Activated CD8-positive, alpha-beta memory T cell treated with anti-CD3 and anti-CD28 coated beads, Interleukin-2, amount 50 U/mL, for 4 hours (primary cell): ENCODE results near the gene CBR3.
"Not testable (repeated sequence)": the region's sequence is repeated elsewhere in the genome, so short reads cannot be mapped to it uniquely, and the experiment has no call there.

Experiments
- DNase-seq: peaks from one replicate; pipeline ENCODE4 v3.0.0-alpha.2; 2020

Gene CBR3

DNA sequence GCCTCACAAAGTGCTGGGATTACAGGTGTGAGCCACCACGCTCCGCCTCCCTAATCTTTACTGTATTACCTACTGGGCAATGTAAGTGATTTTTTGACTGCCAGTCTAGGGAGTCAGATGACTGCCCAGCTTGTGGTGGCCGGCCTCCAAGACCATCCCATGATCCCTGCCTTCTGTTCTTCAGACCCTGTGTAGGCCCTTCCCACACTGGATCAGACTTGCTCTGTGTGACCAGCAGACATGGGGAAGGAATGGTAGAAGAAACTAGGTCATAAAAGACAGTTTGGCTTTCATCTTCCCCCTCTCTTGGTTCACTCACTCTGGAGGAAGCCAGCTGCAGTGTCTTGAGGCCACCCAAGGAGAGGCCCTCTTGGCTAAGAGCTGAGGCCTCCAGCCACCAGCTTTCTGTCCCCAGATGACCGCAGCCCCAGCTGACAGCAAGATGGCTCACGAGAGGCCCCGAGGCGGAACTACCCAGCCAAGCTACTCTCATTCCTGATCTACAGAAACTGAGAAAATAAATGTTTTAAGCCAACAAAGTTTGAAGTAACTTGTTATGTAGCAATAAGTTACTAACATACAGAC is 14.5 kb upstream of the CBR3 start:
- DNase-seq, result no peak

DNA sequence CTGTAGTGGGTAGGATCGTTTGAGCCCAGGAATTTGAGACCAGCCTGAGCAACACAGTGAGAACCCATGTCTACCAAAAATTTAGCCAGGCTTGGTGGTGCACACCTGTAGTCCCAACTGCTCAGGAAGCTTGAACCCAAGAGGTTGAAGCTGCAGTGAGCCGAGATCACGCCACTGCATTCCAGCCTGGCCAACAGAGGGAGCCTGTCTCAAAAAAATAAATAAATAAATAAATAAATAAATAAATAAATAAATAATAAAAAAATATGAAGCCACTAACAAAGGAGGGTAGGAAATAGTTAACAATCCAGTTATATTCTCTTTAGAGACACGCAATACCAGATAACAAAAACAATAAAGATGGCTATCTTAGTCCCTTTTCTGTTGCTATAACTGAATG is 11.9 kb upstream of the CBR3 start:
- no peak for DNase-seq

DNA sequence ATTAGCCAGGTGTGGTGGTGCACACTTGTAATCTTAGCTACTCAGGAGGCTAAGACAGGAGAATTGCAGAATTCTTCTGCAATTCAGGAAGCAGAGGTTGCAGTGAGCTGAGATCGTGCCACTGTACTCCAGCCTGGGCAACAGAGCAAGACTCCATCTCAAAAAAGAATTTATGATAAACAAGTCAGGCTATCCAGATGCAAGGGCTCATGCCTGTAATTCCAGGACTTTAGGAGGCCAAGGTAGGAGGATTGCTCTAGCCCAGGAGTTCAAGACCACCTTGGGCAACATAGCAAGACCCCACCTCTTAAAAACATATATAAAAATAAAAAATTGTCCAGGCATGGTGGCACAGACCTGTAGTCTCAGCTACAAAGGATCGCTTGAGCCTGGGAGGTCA is 10.5 kb upstream of the CBR3 start:
- DNase-seq, result no peak

DNA sequence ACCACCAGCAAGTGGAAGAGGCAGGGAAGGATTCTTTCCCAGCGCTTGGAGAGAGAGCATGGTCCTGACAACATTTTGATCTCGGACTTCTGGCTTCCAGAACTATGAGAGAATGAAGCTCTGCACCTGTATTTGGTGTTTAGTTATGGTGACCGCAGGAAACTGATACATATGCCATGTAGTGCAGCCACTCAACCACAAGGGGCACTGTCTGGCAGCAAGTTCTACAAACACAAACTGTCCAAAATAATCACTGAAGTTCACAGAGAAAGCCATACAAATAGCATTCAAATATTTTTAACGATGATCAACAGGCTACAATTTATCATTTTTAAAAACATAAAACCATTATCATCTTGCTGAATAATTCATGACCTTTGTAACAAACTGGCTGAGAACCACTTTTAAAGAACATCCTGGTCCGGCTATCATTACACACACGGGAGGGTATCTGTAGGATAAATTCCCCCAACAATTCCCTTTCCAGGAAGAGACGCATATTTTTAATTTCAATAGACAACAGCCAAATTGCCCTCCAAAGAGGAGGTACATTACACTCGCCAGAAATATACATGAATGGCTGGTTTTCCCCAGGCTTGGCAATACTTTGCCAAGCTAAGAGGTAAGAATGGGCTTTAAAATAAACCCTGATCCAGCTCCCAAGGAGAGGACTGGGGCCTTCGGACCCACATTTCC is 9.2 kb upstream of the CBR3 start:
- peak; percentile 56 for DNase-seq

DNA sequence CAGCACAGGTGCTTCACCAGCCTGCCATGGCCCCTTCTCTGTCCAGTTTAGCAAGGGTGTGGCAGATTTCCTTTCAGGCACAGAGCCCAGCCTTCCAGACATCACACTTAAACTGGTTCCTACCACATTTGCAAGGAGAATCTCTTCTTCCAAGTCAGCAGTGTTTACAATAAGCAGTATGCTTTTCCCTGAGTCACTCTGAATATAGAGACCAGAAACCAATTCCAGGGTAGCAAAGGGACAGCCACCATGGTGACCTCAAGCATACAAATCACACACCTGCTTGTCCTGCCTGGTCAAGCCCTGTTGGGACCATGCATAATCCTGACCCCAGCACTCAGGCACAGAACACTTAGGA is 8.7 kb upstream of the CBR3 start:
- no peak for DNase-seq

DNA sequence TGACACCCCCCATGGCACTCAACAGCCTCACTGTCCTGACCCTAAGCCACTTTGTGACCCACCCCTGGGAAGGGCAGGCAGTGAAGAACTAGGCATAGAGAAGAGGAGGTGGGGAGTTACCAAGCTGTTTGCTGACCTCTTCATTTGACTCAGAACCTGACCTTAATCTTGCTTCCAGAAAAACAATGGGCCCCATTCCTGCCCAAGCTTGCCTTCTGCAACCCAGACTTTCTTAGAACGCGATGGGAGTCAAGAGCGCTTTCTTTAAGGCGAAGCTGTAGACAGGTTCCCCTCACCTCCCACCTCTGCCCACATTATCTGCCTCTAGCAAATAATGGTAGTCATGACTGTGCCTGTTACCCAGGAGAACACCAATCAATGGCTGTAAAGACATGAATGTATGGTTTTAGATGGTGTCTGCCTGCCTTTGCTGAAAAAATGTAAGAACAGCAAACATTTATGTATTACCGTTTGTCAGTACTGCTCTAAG is 8.2 kb upstream of the CBR3 start:
- DNase-seq, result no peak

DNA sequence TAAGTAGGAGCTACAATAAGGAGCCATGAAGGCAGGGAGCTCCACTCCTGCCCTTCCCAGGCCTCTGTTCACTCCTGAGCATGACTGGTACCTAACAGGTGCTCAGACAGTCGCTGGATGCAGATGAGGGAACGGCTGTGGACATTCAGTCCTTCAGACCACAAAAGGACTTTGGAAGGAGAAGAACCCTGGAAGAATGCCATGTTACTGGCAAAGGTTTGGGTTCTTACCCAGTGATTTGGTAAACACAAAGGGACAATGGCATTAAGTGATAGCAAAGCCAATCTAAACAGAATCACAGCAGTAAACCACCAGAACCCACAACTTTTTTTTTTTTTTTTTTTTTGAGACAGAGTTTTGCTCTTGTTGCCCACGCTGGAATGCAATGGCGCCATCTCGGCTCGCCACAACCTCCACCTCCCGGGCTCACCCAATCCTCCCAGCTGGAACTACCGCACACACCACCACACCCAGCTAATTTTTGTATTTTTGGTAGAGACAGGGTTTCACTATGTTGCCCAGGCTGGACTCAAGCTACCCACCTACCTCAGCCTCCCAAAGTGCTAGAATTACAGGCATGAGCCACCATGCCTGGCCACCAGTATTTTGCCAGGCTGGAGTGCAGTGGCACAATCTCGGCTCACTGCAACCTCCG is 7.5 kb upstream of the CBR3 start:
- DNase-seq, result no peak

DNA sequence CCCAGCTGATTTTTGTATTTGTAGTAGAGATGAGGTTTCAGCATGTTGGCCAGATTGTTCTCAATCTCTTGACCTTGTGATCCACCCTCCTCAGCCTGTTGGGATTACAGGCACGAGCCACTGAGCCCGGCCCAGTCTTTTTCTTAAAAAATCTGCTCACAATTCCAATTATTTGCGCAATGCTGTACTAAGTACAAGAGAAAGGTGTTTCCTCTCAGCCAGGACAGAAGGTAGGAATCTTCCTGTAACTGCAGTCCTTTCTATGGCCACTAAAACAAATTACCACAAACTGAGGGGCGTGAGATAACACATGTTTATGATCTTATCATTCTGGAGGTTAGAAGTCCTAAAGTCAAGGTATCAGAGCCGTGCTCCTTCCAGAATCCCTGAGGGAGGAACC is 6.9 kb upstream of the CBR3 start:
- DNase-seq, result no peak

DNA sequence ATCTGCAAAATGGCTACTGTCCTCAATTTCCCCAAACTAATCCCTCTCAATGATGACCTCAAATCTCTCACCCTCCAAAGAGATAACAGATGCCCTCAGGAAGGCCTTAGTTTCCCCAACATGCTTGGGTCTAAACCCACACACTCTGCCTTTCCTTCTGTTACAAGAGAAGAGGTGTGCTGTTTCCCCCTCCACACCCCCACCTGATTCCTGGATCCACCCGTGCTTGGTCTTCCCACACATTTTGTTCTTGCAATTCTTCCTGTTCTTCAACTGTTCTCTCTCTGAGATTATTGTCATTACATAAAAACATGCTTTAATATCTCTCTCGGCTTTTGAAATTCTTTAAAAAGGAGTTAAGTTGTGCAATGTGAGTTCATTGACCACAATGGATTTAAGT is 5.7 kb upstream of the CBR3 start:
- DNase-seq, result no peak

DNA sequence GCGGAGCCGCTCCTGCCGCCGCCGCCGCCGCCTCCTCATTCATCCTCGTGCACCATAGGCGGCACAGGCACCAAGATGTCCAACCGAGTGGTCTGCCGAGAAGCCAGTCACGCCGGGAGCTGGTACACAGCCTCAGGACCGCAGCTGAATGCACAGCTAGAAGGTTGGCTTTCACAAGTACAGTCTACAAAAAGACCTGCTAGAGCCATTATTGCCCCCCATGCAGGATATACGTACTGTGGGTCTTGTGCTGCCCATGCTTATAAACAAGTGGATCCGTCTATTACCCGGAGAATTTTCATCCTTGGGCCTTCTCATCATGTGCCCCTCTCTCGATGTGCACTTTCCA is 4.5 kb upstream of the CBR3 start:
- not testable (repeated sequence) for DNase-seq

DNA sequence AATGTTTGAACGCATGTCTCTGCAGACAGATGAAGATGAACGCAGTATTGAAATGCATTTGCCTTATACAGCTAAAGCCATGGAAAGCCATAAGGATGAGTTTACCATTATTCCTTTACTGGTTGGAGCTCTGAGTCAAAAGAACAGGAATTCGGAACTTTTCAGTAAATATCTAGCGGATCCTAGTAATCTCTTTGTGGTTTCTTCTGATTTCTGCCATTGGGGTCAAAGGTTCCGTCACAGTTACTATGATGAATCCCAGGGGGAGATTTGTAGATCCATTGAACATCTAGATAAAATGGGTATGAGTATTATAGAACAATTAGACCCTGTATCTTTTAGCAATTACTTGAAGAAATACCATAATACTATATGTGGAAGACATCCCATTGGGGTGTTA is 4.0 kb upstream of the CBR3 start:
- not testable (repeated sequence) for DNase-seq

DNA sequence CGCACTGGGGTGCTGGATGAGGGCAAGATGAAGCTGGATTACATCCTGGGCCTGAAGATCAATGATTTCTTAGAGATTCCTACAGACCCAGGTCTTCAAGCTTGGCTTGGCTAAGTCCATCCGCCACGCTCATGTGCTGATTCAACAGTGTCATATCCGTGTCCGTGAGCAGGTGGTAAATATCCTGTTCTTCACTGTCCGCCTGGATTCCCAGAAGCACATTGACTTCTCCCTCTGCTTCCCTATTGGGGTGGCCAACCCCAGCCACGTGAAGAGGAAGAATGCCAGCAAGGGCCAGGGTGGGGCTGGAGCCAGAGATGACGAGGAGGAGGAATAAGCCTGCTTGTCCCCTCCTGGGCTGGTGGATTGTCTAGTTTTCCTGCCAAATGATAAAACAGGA is 2.2 kb upstream of the CBR3 start:
- no peak for DNase-seq

DNA sequence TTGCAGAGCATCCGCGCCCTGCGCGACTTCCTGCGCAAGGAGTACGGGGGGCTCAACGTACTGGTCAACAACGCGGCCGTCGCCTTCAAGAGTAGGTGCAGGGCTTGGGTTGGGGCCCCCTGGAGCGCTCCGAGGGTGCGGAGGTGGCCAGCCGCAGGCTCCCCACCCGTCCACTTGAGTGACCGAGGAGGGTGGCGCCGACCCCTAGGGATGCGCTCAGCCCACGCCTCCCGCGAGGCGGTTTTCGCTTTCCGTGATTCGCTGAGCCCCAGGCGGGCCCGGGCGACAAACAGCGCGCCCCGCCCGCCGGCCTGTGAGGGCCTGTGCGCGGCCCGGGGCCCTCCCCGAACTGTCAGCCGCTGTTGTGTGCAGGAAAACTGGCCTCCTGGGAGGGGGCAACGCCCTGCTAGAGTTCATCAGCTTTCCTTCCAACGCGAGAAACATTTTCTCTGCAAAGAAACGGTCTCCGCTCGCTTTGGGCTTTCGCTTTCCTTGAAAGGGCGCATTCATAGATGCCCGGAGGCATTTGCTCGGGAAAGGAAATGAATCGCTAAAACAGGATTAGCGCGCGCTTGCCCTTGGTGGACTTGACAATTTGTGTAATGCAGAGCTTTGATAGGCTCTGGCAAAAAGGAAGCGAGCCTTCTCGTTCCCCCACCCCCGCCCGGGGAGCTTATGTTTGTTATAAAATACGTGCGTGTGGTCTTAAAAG is 668 bp downstream of the CBR3 start:
- DNase-seq, result peak; percentile 50

DNA sequence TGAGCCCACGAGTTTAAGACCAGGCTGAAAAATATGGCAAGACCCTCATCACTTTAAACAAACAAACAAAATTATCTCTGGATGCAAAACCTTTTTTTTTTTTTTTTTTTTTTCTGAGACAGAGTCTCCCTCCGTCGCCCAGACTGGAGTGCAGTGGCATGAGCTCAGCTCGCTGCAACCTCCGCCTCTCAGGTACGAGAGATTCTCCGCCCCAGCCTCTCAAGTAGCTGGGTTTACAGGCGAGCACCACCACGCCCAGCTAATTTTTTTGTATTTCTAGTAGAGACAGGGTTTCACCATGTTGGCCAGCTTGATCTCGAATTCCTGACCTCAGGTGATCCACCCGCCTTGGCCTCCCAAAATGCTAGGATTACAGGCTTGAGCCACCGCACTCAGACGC is 4.9 kb downstream of the CBR3 start:
- DNase-seq, result not testable (repeated sequence)

DNA sequence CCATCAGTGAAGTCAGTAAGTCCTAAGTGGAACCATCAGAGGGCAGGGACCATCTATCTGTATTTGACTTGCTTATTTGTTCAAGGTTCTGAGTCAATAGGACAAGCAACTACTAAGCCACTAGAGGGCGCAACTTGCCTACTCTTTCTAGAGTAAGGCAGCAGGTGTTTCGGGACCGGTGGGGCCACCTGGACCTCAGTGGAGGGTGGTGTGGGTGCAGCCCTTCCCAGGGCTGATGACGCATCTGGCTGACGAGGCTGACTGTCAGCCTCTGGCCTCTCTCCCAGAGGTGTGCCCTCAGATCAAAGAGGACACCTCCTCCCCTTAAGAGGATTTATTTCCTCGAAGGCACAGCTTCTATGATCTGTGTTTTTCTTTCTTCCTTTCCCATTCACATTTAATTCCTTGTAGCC is 6.6 kb downstream of the CBR3 start:
- DNase-seq, result peak; percentile 86

DNA sequence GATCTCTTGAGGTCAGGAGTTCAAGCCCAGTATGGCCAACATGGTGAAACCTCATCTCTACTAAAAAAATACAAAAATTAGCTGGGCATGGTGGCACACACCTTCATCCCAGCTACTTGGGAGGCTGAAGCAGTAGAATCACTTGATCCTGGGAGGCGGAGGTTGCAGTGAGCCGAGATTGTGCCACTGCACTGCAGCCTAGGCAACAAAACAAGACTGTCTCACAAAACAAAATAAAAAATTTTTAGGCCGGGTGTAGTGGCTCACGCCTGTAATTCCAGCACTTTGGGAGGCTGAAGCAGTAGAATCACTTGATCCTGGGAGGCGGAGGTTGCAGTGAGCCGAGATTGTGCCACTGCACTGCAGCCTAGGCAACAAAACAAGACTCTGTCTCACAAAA is 9.4 kb downstream of the CBR3 start:
- not testable (repeated sequence) for DNase-seq

DNA sequence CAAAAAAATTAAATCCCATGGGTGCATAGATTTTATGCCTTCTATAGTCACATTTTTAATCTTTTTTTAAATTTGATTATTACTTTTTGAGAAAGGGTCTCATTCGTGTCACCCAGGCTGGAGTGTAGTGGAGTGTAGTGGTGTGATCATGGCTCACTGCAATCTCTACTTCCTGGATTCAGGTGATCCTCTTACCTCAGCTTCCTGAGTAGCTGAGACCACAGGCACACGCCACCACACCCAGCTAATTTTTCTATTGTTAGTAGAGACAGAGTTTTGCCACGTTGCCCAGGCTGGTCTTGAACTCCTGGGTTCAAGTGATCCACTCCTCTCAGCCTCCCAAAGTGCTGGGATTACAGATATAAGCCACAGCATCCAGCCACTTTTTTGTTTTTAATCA is 10.4 kb downstream of the CBR3 start:
- DNase-seq, result no peak

DNA sequence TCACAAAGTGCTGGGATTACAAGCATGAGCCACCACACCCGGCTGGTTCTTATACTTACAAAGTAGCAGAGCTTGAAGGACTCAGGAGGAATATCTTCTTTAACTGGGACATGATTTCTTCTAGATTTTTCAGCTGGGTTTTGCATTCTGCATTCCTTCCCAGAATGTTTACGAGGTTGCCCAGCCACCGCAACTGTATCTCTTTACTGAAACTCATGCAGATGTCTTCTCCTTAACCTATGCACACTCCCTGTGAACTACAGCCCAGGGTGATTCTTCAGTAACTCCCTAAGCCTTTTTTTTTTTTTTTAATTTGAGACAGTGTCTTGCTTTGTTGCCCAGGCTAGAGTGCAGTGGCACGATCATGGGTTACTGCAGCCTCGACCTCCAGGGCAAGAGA is 13.0 kb downstream of the CBR3 start:
- DNase-seq, result no peak

DNA sequence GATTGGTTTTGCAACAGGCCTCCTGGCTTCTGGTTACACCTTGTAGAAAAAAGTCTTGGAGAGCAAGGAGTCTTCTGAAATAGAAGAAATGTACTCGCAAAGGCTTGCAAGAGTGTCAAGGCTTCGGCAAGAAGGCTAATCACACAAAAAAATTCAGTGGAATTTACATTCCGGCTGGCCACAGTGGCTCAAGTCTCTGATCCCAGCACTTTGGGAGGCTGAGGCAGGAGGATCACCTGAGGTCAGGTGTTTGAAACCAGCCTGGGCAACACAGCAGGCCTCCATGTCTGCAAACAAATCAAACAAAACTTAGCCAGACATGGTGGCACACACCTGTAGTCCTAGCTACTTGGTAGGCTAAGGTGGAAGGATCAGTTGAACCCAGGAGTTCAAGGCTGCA is 14.0 kb downstream of the CBR3 start:
- DNase-seq, result no peak

DNA sequence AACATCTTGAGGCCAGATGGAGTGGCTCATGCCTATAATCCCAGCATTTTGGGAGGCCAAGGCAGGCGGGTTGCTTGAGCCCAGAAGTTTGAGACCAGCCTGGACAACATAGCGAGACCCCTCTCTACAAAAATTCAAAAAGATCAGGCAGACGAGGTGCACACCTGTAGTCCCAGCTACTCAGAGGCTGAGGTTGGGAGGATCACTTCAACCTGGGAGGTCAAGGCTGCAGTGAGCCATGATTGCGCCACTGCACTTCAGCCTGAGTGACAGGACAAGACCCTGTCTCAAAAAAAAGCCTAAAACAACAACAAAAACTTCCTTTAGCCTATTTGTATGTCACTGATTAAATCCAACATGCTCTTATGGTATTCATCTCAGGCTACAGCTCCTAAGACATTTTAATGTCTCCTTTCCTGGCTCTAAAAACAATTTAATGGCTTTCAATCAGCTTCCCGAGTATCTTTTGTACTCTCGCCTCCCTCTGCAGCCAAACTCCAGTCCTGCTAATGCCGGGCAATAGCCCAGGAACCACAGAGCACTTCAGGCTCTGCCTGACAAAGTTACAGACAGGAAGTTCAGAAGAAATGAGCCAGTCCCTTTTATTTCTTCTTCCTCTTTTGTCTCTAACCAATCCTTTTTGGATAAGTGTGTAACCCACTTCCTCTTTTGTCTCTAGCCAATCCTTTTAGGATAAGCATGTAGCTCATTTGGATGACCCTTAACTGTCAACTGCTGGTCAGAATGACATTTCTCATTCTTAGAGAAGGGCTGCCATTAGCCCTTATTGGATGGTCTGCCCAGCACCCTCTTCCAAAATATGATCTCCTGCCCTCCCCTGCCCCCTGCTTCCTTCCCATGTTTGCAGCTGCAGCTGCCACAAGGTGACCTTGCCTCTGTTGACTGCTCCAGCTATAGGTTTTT is 15.2 kb downstream of the CBR3 start:
- DNase-seq, result no peak

DNA sequence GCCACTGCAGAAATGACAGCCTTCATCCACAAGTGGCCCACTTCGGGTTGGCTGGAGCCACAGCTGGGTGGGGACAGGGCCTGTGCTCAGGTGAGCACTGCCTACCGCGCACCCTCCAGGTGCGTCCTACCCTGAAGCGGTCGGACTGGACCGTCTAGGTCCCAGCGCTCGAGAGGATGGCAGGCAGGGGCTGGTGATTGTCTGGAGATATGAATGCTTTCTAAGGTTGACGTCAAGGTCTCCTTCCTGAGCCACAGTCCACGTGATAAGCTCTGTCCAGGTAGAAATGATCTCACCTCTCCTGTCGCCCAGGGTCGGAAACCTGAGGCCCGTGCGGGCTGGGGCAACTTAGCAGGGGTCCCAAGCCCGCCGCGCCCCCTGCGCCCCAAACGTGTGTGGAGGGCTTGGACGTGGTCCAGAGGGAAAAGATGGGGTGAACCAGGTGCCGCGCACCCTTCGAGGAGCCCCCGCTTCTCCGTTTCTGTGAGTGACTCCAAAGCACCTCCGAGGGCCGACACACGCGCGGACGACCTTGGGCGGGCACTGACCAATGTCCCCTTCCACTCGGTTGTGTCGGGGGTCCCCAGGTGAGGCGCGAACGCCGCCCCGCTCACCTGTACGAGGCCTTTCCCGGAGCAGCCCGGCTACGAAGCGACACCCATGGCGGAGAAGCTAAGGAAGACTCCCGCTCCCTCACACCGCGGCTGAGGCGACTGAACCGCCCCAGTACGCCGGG is 20.9 kb downstream of the CBR3 start:
- no peak for DNase-seq

DNA sequence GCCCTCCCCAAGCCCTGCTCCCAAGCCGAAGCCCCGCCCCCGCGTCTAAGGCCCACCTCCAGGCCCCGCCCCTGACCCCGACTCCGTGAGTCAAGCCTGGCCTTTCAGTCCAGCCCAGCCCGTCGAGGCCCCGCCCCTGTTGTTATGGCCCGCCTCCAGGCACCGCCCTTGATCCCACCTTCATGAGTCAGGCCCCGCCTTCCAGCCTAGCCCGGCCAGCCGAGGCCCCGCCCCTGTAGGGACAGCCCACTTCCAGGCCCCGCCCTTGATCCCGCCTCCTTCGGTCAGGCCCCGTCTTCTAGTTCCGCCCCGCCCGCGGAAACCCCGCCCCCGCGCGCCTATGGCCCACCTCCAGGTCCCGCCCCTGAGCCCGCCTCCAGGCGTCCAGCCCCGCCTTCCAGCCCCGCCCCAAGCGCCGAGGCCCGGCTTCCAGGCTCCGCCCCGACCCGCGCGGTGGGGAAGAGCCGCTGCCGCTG is 21.5 kb downstream of the CBR3 start:
- DNase-seq, result peak; percentile 100
